GM21737 (cell line): ENCODE data around the gene GPRIN3.
A peak's percentile ranks its signal among the peaks of the same experiment; 100 is the strongest.

ENCODE experiments used
- ATAC-seq: cut with Tn5 transposase; IDR thresholded peaks from one replicate; pipeline ENCODE4 v1.9.1; 2021; ENCODE audit warnings: mild to moderate bottlenecking, moderate library complexity; ENCODE audit not compliant: unreplicated experiment

GPRIN3 gene

GRCh38 chr4:89307446-89308160 is at the start of gene GPRIN3:
Gene GPRIN3 (minus strand): TSS chr4:89307800. CDS start chr4:89250110, 57,690 bp downstream.
- peak; percentile 67 for ATAC-seq

GRCh38 chr4:89357340-89357739 is 49.7 kb upstream of the GPRIN3 start:
- no peak for ATAC-seq

- ATAC-seq, result no peak
Observed at GRCh38 chr4:89356086-89356485, 48.5 kb upstream of the GPRIN3 start.

- ATAC-seq, result no peak
Observed at GRCh38 chr4:89353514-89353913, 45.9 kb upstream of the GPRIN3 start.

DNA sequence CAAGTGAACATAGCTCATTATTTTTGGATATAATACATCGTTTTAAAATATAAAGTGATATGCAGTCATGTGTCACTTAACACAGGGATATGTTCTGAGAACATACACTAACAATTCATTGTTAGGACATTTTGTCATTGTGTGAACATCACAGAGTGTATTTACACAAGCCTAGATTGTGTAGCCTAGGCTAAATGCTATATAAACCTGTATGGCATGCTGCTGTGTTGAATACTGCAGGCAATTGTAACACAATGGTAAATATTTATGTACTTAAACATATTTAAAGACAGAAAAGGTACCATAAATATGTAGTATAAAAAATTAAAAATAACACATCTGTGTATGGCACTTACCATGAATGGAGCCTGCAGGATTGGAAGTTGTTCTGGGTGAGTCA is 44.9 kb upstream of the GPRIN3 start:
- ATAC-seq, result no peak

- no peak for ATAC-seq
Observed at GRCh38 chr4:89351201-89351600, 43.6 kb upstream of the GPRIN3 start.

DNA sequence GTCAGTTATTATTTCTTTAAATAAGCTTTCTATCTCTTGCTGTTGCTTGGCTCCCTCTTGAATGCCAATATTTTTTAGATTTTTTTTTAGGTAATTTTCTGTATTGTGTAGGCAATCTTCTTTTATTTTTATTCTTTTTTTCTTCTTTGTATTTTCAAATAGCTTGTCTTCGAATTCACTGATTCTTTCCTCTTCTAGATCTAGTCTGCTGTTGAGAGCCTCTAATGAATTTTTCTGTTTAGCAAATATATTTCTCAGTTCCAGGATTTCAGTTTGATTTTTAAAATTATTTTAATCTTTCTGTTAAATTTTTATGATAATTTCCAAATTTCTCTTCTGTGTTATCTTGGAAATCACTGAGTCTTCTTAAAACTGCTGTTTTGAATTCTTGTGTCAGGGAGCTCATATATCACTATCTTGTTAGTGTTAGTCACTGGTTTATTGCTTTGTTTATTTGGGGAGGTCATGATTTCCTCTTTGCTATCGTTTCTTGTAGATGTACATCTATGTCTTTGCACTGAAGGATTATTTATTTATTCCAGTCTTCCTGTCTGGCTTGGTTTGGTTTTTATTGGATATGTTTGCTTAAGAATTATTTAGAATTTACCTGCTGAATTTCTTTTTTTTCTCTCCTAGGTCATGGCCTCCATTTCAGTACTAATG is 39.9 kb upstream of the GPRIN3 start:
- no peak for ATAC-seq

DNA sequence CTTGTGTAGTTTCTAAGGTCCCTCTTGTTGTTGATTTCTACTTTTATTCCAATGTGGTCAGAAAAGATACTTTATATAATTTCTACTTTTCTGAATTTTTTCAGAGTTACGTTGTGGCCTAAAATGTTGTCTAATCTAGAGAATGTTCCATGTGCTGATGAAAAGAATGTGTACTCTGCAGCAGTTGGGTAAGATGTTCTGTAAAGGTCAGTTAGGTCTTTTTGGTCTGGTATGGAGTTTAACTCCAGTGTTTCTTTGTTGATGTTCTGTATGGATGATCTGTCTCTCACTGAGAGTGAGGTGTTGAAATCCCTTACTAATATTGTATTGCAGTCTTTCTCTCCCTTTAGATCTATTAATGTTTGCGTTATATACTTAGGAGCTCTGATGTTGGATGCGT is 37.0 kb upstream of the GPRIN3 start:
- no peak for ATAC-seq

GRCh38 chr4:89338206-89338605 is 30.6 kb upstream of the GPRIN3 start:
- ATAC-seq, result no peak

- no peak for ATAC-seq
Observed at GRCh38 chr4:89337681-89338080, 30.1 kb upstream of the GPRIN3 start.

DNA sequence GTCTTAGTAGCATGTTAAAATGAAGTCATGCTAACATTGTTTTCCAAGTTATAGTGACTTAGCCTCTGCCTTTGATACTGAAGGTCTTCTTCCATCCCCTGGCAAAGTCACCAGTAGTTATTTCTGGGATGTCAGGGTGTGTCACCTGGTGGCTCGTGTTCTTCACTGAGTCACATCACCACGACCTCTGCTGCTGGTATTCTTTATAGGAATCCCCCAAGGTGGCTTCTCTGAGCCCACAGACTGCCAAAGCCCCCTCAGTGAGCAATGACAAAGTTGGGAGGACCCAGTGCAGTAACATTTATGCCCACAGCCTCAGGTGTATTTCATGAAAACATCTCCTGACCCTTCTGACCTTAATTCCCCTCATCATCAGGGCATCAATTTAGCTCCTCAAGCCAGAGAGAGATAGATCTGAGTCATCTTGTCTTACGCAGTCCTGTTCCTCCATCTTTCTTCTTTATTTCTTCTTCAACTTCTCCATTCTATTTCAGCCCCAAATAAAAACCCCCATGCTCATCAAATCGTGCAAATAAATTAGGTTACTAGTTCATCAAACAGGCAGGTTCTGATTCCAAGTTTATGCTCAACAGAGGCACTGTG is 29.3 kb upstream of the GPRIN3 start:
- ATAC-seq, result no peak

DNA sequence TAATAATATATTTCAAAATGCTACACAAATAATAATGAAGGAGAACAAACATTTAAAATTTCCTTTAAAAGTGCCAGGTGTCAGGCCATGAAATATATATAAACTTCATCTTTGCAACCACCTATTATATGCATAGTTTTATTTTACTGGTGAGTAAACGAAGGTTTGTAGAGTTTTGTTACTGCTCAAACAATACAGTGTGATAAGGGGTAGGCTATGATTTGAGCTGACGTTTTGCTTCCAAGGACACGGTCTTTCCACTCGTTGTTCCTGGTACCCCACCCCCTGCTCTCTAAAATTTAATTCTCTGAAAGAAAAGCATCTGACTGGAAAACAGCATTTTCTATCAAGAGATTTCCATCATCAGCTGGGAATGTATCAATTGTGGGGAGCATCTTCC is 27.2 kb upstream of the GPRIN3 start:
- no peak for ATAC-seq

GRCh38 chr4:89334311-89334710 is 26.7 kb upstream of the GPRIN3 start:
- ATAC-seq, result no peak

DNA sequence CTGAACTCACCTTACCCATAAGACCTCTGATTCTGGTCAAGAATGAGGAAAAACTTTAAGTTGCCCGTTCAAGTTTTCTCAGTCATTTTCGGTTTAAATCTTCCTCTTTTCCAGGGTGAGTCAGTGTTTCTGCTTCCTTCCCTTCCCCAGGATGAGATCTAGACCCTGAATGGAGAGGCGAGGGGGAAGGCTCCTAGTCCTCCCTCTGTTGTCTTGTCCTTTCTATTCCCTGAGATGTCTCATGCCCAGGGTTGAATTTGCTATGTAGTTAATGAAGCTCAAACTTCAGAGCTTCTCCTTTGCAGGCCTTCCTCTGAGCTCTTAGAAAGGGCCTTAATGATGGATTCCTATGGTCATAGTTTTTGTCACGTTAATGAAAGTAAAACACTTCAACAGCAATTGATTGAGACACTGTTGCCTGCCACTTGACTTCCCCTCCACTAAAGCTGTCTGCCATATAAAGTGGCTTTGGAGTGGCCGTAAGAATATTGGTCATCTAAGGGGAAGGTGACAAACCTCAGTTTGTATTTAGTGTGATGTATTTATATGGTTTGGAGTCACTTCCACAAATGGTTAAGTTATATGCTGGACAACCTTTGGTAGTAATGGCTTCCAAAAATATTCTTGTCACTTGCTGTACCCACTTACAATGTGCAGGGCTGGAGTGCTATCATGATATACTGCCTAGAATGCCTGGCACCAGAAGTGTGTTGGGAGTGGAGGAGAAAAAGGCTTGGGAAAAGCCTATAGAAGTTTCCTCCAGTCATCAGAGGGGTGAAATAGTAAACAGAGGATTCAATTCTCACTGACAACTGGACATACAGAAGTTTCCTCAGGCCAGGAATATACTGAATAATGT is 24.3 kb upstream of the GPRIN3 start:
- ATAC-seq, result no peak

- ATAC-seq, result no peak
Observed at GRCh38 chr4:89331197-89331596, 23.6 kb upstream of the GPRIN3 start.

DNA sequence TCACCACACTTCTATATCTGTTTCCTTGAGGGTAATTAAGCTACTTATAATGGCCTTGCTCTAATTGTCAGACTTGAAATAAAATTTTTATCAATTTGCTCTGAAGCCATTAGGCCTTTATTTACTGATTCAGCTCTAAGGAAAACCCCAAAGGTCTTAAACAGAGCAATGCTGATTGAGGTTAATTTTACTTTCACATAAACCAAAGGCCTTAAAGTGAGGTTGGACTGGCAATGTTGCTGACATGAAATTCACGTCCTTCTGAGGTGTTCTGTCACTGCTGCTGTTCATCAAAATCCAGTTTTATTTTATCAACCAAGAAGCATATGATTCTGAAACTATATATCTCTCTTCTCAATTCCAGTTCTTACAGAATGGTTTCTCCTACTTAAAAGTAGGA is 21.7 kb upstream of the GPRIN3 start:
- no peak for ATAC-seq

DNA sequence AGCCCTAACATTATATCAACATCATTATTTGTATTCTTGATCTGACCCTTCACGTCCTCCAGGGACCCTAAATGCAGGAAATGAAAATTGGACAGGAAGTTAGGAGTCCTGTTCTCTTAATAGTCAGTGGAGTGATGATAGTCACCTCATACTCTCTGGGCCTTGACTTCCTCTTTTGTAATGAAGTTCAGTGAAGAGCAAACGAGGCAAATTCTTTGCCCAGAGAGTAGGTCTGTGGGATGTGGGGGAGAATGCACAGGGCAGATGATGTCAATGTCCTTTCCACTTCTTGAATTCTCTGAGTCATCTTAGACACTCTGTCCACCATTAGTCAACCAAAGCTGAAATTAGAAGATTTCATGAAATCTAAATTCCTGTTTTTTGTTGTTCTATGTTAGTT is 17.1 kb upstream of the GPRIN3 start:
- no peak for ATAC-seq

GRCh38 chr4:89322671-89323070 is 15.1 kb upstream of the GPRIN3 start:
- ATAC-seq, result no peak

DNA sequence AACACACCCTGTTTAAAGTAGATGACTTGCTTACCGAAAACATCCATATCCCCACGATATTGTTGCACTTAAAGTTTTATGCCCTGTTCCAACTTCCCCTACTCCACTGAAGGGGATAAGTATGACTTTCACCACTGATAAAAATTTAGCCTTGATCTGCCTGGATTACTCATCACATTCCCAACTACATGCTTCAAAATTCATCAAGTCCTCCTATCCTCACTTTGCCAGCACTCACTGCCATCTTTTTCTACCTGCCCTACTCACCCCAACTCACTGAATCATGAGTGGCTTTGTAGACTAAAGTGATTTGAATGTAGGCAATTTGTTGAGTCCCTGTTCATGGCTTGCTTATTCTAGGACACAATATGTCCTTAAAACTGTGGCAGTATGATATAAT is 12.2 kb upstream of the GPRIN3 start:
- ATAC-seq, result no peak

DNA sequence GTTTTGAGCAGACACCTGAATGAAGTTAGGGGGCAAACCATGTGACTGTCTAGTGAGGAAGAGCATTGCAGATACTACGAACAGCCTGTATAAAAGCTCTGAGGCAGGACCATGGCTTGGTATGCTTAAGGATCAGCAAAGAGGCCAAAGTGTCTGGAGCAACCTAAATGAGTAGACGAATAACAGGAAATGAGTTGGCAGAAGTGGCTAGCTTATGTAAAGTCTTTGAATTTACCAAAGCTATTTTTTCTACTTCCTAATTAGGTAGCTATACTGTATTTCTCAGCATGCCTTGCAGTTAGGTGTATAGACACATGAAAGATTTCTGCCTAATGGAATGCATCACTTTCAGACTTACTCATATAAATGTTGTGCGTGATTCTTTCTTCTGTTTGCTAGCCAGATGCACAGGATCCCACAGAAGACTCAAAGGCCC is 9.3 kb upstream of the GPRIN3 start:
- no peak for ATAC-seq

DNA sequence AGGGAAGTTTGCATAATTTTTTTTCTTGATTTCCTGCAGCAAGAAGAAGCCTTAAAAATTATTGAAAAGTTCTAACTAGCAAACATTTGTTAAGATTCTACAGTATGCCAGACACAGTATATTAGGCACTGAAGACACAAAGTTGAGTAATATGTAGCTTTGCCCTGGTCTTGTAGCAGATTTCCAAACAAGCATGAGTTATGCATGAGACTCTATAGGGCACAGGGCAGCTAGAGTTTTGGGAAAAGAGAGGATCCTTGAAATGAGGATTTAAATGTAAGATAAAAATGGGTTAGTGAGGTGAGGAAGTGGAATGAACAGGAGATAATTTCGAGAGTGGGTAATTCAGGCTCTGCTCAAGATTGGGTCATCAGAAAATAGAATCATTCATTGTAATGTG is 8.6 kb upstream of the GPRIN3 start:
- no peak for ATAC-seq
